A549 (cell line): Measurements from ENCODE around the gene SLC6A3. TPM values are rescaled to one million over a fixed set of nuclear protein-coding genes. Genes with fewer than 3 reads are reported as not detected.

ENCODE experiments used
- ATAC-seq, 2 experiments: fragments of 200-7000 bp in 1 of 2; fragments of >200 bp in 1 of 2; cut with Nextera tagmentation in 1 of 2; cut with Tn5 transposase in 1 of 2; 3 replicates each; pipeline versions ENCODE4 v1.8.0 to v1.9.1; 2018 to 2020; ENCODE audit warnings: mild to moderate bottlenecking in 1 of 2, moderate library complexity in 1 of 2
- CTCF ChIA-PET: fragments of 300-600 bp; sonication (Branson Sonifier 250); formaldehyde crosslinking; extraction: SDS; loops from one replicate; lab custom pipeline; 2021; ENCODE audit warnings: antibody characterized with exemption, inconsistent platforms; lab: Yijun Ruan, JAX
- POLR2A ChIA-PET: fragments of 350-600 bp; formaldehyde crosslinking; extraction: SDS; loops from one replicate; lab custom pipeline; 2021; ENCODE audit warnings: antibody characterized with exemption, inconsistent platforms; lab: Yijun Ruan, JAX
- DNase-seq, 2 experiments: peaks; one replicate each; pipeline versions ENCODE4 v3.0.0 to v3.0.0-alpha.2; 2011 to 2016; ENCODE audit warnings: low read depth in 1 of 2, low spot score in 1 of 2
- FAIRE-seq: peaks from 2 replicates; lab custom pipeline; 2011; peaks lifted over from hg19 to GRCh38; lab: Jason Lieb, UNC
- H3K27ac ChIP-seq, 2 experiments: fragments of >200 bp; sonication (Bioruptor Twin); formaldehyde crosslinking; 3 replicates each; pipeline ENCODE4 v1.5.1; 2016 to 2017
- H3K4me1 ChIP-seq: fragments of >200 bp; sonication (Bioruptor Twin); formaldehyde crosslinking; 3 replicates; pipeline ENCODE4 v1.6.1; 2016
- H3K4me2 ChIP-seq: fragments of >200 bp; sonication (Bioruptor Twin); formaldehyde crosslinking; 3 replicates; pipeline ENCODE4 v1.6.1; 2016
- H3K4me3 ChIP-seq: fragments of >200 bp; sonication (Bioruptor Twin); formaldehyde crosslinking; 3 replicates; pipeline ENCODE4 v1.5.1; 2016
- H3K9me3 ChIP-seq: fragments of >200 bp; sonication (Bioruptor Twin); formaldehyde crosslinking; 3 replicates; pipeline ENCODE4 v1.6.1; 2016
- BHLHE40 ChIP-seq: IDR thresholded peaks from 2 replicates; pipeline ENCODE4 v1.6.1; 2012; ENCODE audit warnings: low read depth, low read length, inconsistent platforms
- FOSL2 ChIP-seq, 2 experiments: fragments of 450-650 bp in 1 of 2; fragments of >200 bp in 1 of 2; sonication (Bioruptor Twin) in 1 of 2; formaldehyde crosslinking; IDR thresholded peaks; 2 replicates each; pipeline versions ENCODE4 v1.5.0 to v1.6.1; 2016 to 2020; ENCODE audit warnings: mild to moderate bottlenecking in 1 of 2, moderate library complexity in 1 of 2
- FOXS1 ChIP-seq: fragments of 250-450 bp; sonication (Bioruptor Pico); IDR thresholded peaks from 2 replicates; pipeline ENCODE4 v1.5.0; 2020; ENCODE audit warnings: mild to moderate bottlenecking, moderate library complexity
- HDAC2 ChIP-seq: fragments of 200-600 bp; sonication (generic); IDR thresholded peaks from 2 replicates; pipeline ENCODE4 v1.6.1; 2016
- HOXA7 ChIP-seq: fragments of 250-450 bp; sonication (Bioruptor Pico); IDR thresholded peaks from 2 replicates; pipeline ENCODE4 v1.5.0; 2020; ENCODE audit warnings: mild to moderate bottlenecking, moderate library complexity
- HOXB13 ChIP-seq: fragments of 250-450 bp; sonication (Bioruptor Pico); IDR thresholded peaks from 2 replicates; pipeline ENCODE4 v1.5.0; 2020; ENCODE audit warnings: low read depth, mild to moderate bottlenecking, moderate library complexity
- HOXB5 ChIP-seq: fragments of 250-450 bp; sonication (Bioruptor Pico); IDR thresholded peaks from 2 replicates; pipeline ENCODE4 v1.5.0; 2020; ENCODE audit warnings: mild to moderate bottlenecking, moderate library complexity
- KDM1A ChIP-seq: fragments of 200-600 bp; sonication (generic); IDR thresholded peaks from 2 replicates; pipeline ENCODE4 v1.6.1; 2016; ENCODE audit warnings: low read depth, mild to moderate bottlenecking
- NFE2L2 ChIP-seq: fragments of 150-350 bp; conservative IDR thresholded peaks from 2 replicates; pipeline ENCODE4 v1.6.1; 2014; ENCODE audit warnings: low read length
- NR3C1 ChIP-seq: fragments of >200 bp; sonication (Bioruptor Twin); formaldehyde crosslinking; IDR thresholded peaks from 3 replicates; pipeline ENCODE4 v1.6.1; 2017
- PHF8 ChIP-seq: fragments of 200-600 bp; sonication (generic); IDR thresholded peaks from 2 replicates; pipeline ENCODE4 v1.6.1; 2016; ENCODE audit warnings: low read depth, mild to moderate bottlenecking, antibody characterized with exemption, moderate library complexity, borderline replicate concordance
- TP53 ChIP-seq: fragments of 250-450 bp; sonication (Bioruptor Pico); IDR thresholded peaks from 2 replicates; pipeline ENCODE4 v1.5.0; 2021; ENCODE audit warnings: mild to moderate bottlenecking, moderate library complexity
- ZFP36 ChIP-seq: fragments of 450-650 bp; IDR thresholded peaks from 2 replicates; pipeline ENCODE4 v1.6.1; 2014; ENCODE audit warnings: borderline replicate concordance; ENCODE audit not compliant: partially characterized antibody
- WGBS: methylation state at CpG from one replicate; pipeline ENCODE4 v1.1.6; 2017; ENCODE audit errors: missing lambda C conversion rate; 5-methylcytosine and 5-hydroxymethylcytosine counted together
- polyA plus RNA-seq, 4 experiments: library from polyadenylated mRNA; depleted of rRNA in 3 of 4; stranded (reverse); fragments of >200 nt; fragmentation: RNase III in 1 of 4; extraction: RNeasy Plus Mini Kit Qiagen cat#74134 plus additional on column Dnase treatment in 1 of 4; gene quantifications; 2 replicates in 3 of 4; 3 replicates in 1 of 4; pipeline ENCODE4 v1.2.3, GENCODE V29; 2011 to 2017
- TF ChIP-seq, protein P1 (sequence below): fragments of 250-450 bp; sonication (Bioruptor Pico); IDR thresholded peaks from 2 replicates; pipeline ENCODE4 v1.5.0; 2020; ENCODE audit warnings: low read depth, mild to moderate bottlenecking, moderate library complexity
- TF ChIP-seq, protein P2 (sequence below): fragments of 150-350 bp; IDR thresholded peaks from 2 replicates; pipeline ENCODE4 v1.6.1; 2014; ENCODE audit warnings: low read depth, mild to moderate bottlenecking, low read length
- TF ChIP-seq, protein P3 (sequence below): fragments of >200 bp; sonication (Bioruptor Twin); formaldehyde crosslinking; IDR thresholded peaks from 2 replicates; pipeline ENCODE4 v1.6.1; 2016
- TF ChIP-seq, protein P4 (sequence below): fragments of >200 bp; sonication (Bioruptor Twin); formaldehyde crosslinking; IDR thresholded peaks from 3 replicates; pipeline ENCODE4 v1.5.1; 2016

Gene SLC6A3
- polyA plus RNA-seq, 2 of the 4 experiments (the other 2 are of a cell fraction): 0.05 to 0.06 TPM

DNA sequence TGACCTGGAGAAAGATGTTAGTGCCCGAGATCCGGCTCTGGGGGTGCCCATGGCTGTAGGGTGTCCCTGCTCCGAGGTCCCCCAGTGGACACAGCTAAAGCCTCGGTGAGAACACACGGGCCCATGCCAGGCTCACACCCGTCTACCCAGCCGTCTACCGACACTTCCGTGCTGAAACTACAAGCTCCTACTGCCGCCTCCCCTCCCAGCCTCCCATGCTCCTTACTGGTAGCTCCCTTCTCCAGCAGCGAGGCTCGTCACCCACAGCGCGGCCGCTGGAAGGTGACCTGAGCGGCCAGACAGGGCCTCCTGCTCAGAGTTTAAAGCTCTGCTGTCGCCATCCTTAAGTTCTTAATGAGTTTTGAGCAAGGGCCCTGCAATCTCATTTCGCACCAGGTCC, 67.1 kb downstream of the SLC6A3 start:
- FAIRE-seq: no peak
- 72% methylated on average over 18 of the region's 18 CpGs for WGBS
- CTCF ChIA-PET: interaction anchor here (0.9 to 3.1 kb wide), 7 partner anchors 10 to 276 kb away, joined by 3 to 17 read pairs (median 5); no protein-coding TSS in a partner anchor

DNA sequence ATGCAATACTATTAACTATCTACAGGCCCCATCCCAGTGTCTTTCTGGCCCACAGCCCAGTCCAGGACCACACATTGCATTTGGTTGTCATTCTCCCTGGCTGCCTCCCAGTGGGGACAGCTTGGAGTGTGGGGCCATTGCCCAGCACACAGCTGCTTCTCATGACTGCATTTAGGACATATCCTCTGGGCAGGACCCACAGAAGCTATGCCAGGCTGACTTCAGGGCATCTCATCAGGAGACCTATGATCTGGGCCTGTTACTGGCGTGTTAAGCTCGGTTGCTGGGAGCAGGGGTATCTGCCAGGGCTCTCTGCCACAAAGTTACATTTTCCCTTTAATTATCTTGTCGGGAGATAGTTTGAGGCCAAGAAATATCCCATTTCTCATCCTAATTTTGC, 68.3 kb downstream of the SLC6A3 start:
- Histone ChIP-seq H3K4me3 (no peak overlapping the region), H3K4me1 (0 out of 3 replicates have a peak, but pooled peaks cover 8% of the 10 kb centered on the region), H3K9me3 (peaks cover 7% of the 10 kb centered on the region; the same call in 2 of the 3 replicates), H3K4me2 (no peak overlapping the region), H3K27ac (no peak overlapping the region)
- FAIRE-seq (no peak), DNase-seq (no peak), ATAC-seq (no peak)
- no peak for TF ChIP-seq PHF8
- no peak for TF ChIP-seq NR3C1
- no peak for TF ChIP-seq FOXS1
- no peak for TF ChIP-seq HDAC2
- TF ChIP-seq, protein P1, sequence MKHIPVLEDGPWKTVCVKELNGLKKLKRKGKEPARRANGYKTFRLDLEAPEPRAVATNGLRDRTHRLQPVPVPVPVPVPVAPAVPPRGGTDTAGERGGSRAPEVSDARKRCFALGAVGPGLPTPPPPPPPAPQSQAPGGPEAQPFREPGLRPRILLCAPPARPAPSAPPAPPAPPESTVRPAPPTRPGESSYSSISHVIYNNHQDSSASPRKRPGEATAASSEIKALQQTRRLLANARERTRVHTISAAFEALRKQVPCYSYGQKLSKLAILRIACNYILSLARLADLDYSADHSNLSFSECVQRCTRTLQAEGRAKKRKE (CRISPR knock-in tag): no peak
- TF ChIP-seq BHLHE40: no peak
- no peak for TF ChIP-seq HOXB5 (CRISPR knock-in tag)
- TF ChIP-seq TP53 (CRISPR knock-in tag): no peak
- TF ChIP-seq FOSL2 (IDR thresholded peaks at IDR 0.05): no peak
- TF ChIP-seq FOSL2 (CRISPR knock-in tag; IDR thresholded peaks at IDR 0.05): no peak
- TF ChIP-seq KDM1A: no peak
- TF ChIP-seq ZFP36: no peak
- TF ChIP-seq, protein P2, sequence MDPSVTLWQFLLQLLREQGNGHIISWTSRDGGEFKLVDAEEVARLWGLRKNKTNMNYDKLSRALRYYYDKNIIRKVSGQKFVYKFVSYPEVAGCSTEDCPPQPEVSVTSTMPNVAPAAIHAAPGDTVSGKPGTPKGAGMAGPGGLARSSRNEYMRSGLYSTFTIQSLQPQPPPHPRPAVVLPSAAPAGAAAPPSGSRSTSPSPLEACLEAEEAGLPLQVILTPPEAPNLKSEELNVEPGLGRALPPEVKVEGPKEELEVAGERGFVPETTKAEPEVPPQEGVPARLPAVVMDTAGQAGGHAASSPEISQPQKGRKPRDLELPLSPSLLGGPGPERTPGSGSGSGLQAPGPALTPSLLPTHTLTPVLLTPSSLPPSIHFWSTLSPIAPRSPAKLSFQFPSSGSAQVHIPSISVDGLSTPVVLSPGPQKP: no peak
- TF ChIP-seq, protein P3, sequence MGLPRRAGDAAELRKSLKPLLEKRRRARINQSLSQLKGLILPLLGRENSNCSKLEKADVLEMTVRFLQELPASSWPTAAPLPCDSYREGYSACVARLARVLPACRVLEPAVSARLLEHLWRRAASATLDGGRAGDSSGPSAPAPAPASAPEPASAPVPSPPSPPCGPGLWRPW: no peak
- TF ChIP-seq, protein P4, sequence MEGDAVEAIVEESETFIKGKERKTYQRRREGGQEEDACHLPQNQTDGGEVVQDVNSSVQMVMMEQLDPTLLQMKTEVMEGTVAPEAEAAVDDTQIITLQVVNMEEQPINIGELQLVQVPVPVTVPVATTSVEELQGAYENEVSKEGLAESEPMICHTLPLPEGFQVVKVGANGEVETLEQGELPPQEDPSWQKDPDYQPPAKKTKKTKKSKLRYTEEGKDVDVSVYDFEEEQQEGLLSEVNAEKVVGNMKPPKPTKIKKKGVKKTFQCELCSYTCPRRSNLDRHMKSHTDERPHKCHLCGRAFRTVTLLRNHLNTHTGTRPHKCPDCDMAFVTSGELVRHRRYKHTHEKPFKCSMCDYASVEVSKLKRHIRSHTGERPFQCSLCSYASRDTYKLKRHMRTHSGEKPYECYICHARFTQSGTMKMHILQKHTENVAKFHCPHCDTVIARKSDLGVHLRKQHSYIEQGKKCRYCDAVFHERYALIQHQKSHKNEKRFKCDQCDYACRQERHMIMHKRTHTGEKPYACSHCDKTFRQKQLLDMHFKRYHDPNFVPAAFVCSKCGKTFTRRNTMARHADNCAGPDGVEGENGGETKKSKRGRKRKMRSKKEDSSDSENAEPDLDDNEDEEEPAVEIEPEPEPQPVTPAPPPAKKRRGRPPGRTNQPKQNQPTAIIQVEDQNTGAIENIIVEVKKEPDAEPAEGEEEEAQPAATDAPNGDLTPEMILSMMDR: no peak
- TF ChIP-seq HOXB13: no peak
- TF ChIP-seq NFE2L2: no peak
- TF ChIP-seq HOXA7 (CRISPR knock-in tag): no peak
- POLR2A ChIA-PET: no interaction called here
- CTCF ChIA-PET: interaction anchor here (2.2 kb wide), 1 partner anchor 9 kb away, joined by 10 read pairs; no protein-coding TSS in a partner anchor
- 66% methylated on average over 3 of the region's 3 CpGs for WGBS

More for the DNA sequence above, 67.1 kb downstream of the SLC6A3 start:
- H3K4me2 ChIP-seq: no peak overlapping the region
- DNase-seq (no peak), ATAC-seq (no peak)
- POLR2A ChIA-PET: no interaction called here
- H3K4me1 ChIP-seq: 0 out of 3 replicates have a peak, but pooled peaks cover 8% of the 10 kb centered on the region
- H3K9me3 ChIP-seq: peaks cover 7% of the 10 kb centered on the region; the same call in 2 of the 3 replicates
- no peak for TF ChIP-seq FOSL2 (IDR thresholded peaks at IDR 0.05)
- no peak for TF ChIP-seq FOSL2 (CRISPR knock-in tag; IDR thresholded peaks at IDR 0.05)
- H3K4me3 ChIP-seq: no peak overlapping the region
- H3K27ac ChIP-seq: no peak overlapping the region
